K562 (cell line): ENCODE data around the gene BTG2. TPM values are rescaled to one million over a fixed set of nuclear protein-coding genes. Genes with fewer than 3 reads are reported as not detected.

Experiments
- ATAC-seq: fragments of 200-7000 bp; cut with Tn5 transposase; 3 replicates; pipeline ENCODE4 v1.9.1; 2020; ENCODE audit warnings: moderate library complexity
- BruUV-seq: library from RNA; stranded (reverse); fragments of 400-500 nt; replicated peaks from 2 replicates; lab custom pipeline; 2021; lab: Mats Ljungman, UMichigan
- CTCF ChIA-PET: fragments of 300-600 bp; formaldehyde crosslinking; extraction: SDS; loops from one replicate; lab custom pipeline; 2021; ENCODE audit warnings: low intra/inter-chr PET ratio; lab: Yijun Ruan, JAX
- POLR2A ChIA-PET: fragments of 300-600, 350-650 bp; sonication (Branson Sonifier 250); formaldehyde crosslinking; extraction: SDS; loops from one replicate; lab custom pipeline; 2021; ENCODE audit warnings: antibody characterized with exemption, inconsistent platforms; lab: Yijun Ruan, JAX
- DNase-seq, 4 experiments: peaks; one replicate each; pipeline versions ENCODE4 v3.0.0 to v3.0.0-alpha.2; 2011 to 2018; ENCODE audit warnings: low spot score in 3 of 4, mixed read lengths in 3 of 4; ENCODE audit errors: extremely low read depth in 1 of 4
- FAIRE-seq: peaks from 2 replicates; lab custom pipeline; 2011; peaks lifted over from hg19 to GRCh38; lab: Jason Lieb, UNC
- H2AFZ ChIP-seq: 2 replicates; pipeline ENCODE4 v1.6.0; 2011; ENCODE audit warnings: low read depth, low read length, control low read depth, inconsistent platforms
- H3K27ac ChIP-seq: fragments of 200-600 bp; 3 replicates; pipeline ENCODE4 v1.8.0; 2011; ENCODE audit warnings: low read depth, mild to moderate bottlenecking, control low read depth, inconsistent platforms, low read length, moderate library complexity, mixed read lengths; ENCODE audit errors: extremely low read depth
- H3K27me3 ChIP-seq, 2 experiments: fragments of 300-600 bp in 1 of 2; 2 replicates in 1 of 2; 3 replicates in 1 of 2; pipeline versions ENCODE4 v1.6.0 to v1.8.0; 2011; ENCODE audit warnings: inconsistent platforms in 2 of 2, low read length in 2 of 2, mild to moderate bottlenecking in 1 of 2, mixed read lengths in 1 of 2, moderate library complexity in 1 of 2; ENCODE audit not compliant: control insufficient read depth in 2 of 2, insufficient read depth in 2 of 2
- H3K36me3 ChIP-seq: fragments of 300-600 bp; 3 replicates; pipeline ENCODE4 v1.8.0; 2011; ENCODE audit warnings: mild to moderate bottlenecking, low read length, inconsistent platforms; ENCODE audit not compliant: control insufficient read depth, insufficient read depth
- H3K4me1 ChIP-seq, 2 experiments: fragments of 200-600 bp in 1 of 2; replicated peaks in 1 of 2; 2 replicates in 1 of 2; 3 replicates in 1 of 2; pipeline versions ENCODE4 v1.5.1 to v1.8.0; 2011; ENCODE audit warnings: inconsistent platforms in 2 of 2, low read length in 2 of 2, mild to moderate bottlenecking in 1 of 2, mixed read lengths in 1 of 2, moderate library complexity in 1 of 2; ENCODE audit not compliant: control insufficient read depth in 2 of 2, insufficient read depth in 2 of 2
- H3K4me2 ChIP-seq: 2 replicates; pipeline ENCODE4 v1.6.1; 2011; ENCODE audit warnings: low read length, control low read depth, inconsistent platforms, mixed read lengths; ENCODE audit not compliant: insufficient read depth
- H3K4me3 ChIP-seq: fragments of 200-600 bp; sonication (generic), shearing (Covaris generic); 2 replicates; pipeline ENCODE4 v1.5.1; 2016; ENCODE audit warnings: control low read depth, inconsistent platforms
- H3K79me2 ChIP-seq: fragments of 200-600 bp; 3 replicates; pipeline ENCODE4 v1.8.0; 2011; ENCODE audit warnings: low read length, inconsistent platforms; ENCODE audit not compliant: control insufficient read depth, insufficient read depth
- H3K9ac ChIP-seq, 2 experiments: 2 replicates each; pipeline versions ENCODE4 v1.6.0 to v1.6.1; 2011; ENCODE audit warnings: low read depth in 2 of 2, low read length in 2 of 2, control low read depth in 1 of 2, inconsistent platforms in 1 of 2, mild to moderate bottlenecking in 1 of 2, mixed read lengths in 1 of 2; ENCODE audit not compliant: insufficient read depth in 1 of 2
- H3K9me1 ChIP-seq: one replicate; pipeline ENCODE4 v1.6.0; 2011; ENCODE audit warnings: inconsistent platforms, mild to moderate bottlenecking, low read length, moderate library complexity; ENCODE audit not compliant: control insufficient read depth, insufficient read depth
- H3K9me3 ChIP-seq: replicated peaks from 2 replicates; pipeline ENCODE4 v1.5.1; 2011; ENCODE audit warnings: low read depth, low read length, inconsistent platforms; ENCODE audit not compliant: control insufficient read depth, insufficient read depth
- H4K20me1 ChIP-seq: replicated peaks from 2 replicates; pipeline ENCODE4 v1.6.1; 2011; ENCODE audit warnings: low read length, inconsistent platforms, mixed read lengths; ENCODE audit not compliant: control insufficient read depth, insufficient read depth
- ADNP ChIP-seq: fragments of 200-800 bp; sonication (Bioruptor generic); IDR thresholded peaks from 2 replicates; pipeline ENCODE4 v1.6.1; 2016; ENCODE audit warnings: missing genetic modification characterization, missing compliant biosample characterization
- BCOR ChIP-seq: fragments of 450-650 bp; IDR thresholded peaks from 2 replicates; pipeline ENCODE4 v1.6.1; 2016
- CBFA2T3 ChIP-seq: fragments of 450-650 bp; IDR thresholded peaks from 2 replicates; pipeline ENCODE4 v1.6.1; 2017
- NELFE ChIP-seq: IDR thresholded peaks from 2 replicates; pipeline ENCODE4 v1.6.1; 2011; ENCODE audit warnings: mild to moderate bottlenecking; ENCODE audit not compliant: insufficient read depth, insufficient read length
- PRPF4 ChIP-seq: fragments of 200-400 bp; formaldehyde crosslinking; IDR thresholded peaks from one replicate; pipeline ENCODE4 v1.6.1; 2017; ENCODE audit warnings: low read length, low read depth, mild to moderate bottlenecking; ENCODE audit not compliant: insufficient read depth, poor library complexity, severe bottlenecking
- SRSF1 ChIP-seq: fragments of 200-400 bp; formaldehyde crosslinking; IDR thresholded peaks from 2 replicates; pipeline ENCODE4 v1.6.1; 2017; ENCODE audit warnings: mild to moderate bottlenecking, low read depth, low read length, moderate library complexity
- ZFX ChIP-seq: sonication (generic); formaldehyde crosslinking; IDR thresholded peaks from 2 replicates; pipeline ENCODE4 v1.8.0; 2022; ENCODE audit warnings: mild to moderate bottlenecking, missing genetic modification reagents, moderate library complexity
- ZNF24 ChIP-seq: fragments of 450-650 bp; IDR thresholded peaks from 2 replicates; pipeline ENCODE4 v1.6.1; 2016
- ZNF263 ChIP-seq: sonication (generic); formaldehyde crosslinking; IDR thresholded peaks from 2 replicates; pipeline ENCODE4 v1.8.0; 2022; ENCODE audit warnings: mild to moderate bottlenecking, missing genetic modification reagents, borderline replicate concordance
- ZNF431 ChIP-seq: sonication (generic); formaldehyde crosslinking; IDR thresholded peaks from 2 replicates; pipeline ENCODE4 v1.8.0; 2022; ENCODE audit warnings: mild to moderate bottlenecking, missing genetic modification reagents
- WGBS: fragments of 100-300 bp; shearing (Covaris generic); methylation state at CpG from one replicate; pipeline ENCODE4 v1.1.6; 2016; ENCODE audit warnings: low coverage, mixed read lengths; ENCODE audit not compliant: insufficient coverage; ENCODE audit errors: missing lambda C conversion rate; 5-methylcytosine and 5-hydroxymethylcytosine counted together
- in situ Hi-C: fragments of 300-500 bp; cut with MboI; formaldehyde crosslinking; loops from 4 replicates; pipeline ENCODE4 v1.15.0; 2018; ENCODE audit warnings: inconsistent platforms, mixed read lengths
- intact Hi-C: fragments of 100-400 bp; cut with micrococcal nuclease; formaldehyde crosslinking; loops from 2 replicates; pipeline ENCODE4 v1.14.2; 2022
- polyA plus RNA-seq, 8 experiments: library from polyadenylated mRNA; depleted of rRNA in 4 of 8; stranded (reverse) in 5 of 8; unstranded in 3 of 8; fragments of >200 nt; fragmentation: Nextera tagmentation in 2 of 8; fragmentation: Illumina TruSeq in 1 of 8; extraction: Ambion mirVana in 2 of 8; extraction: Trizol in 1 of 8; gene quantifications; 2 replicates each; pipeline versions ENCODE4 v1.2.1 to v1.2.3, GENCODE V29; 2011 to 2014; ENCODE audit warnings: inconsistent platforms in 1 of 8, missing spikeins in 1 of 8
- total RNA-seq, 7 experiments: library from RNA; depleted of rRNA in 6 of 7; stranded (reverse); fragments of >200 nt in 6 of 7; fragmentation: Illumina TruSeq in 2 of 7; extraction: Trizol in 2 of 7; gene quantifications; 2 replicates each; pipeline versions ENCODE4 v1.2.1 to v1.2.3, GENCODE V29; 2011 to 2021; ENCODE audit warnings: low replicate concordance in 1 of 7
- TF ChIP-seq, protein P1 (sequence below): fragments of 450-650 bp; IDR thresholded peaks from 2 replicates; pipeline ENCODE4 v1.6.1; 2018; ENCODE audit not compliant: partially characterized antibody
- TF ChIP-seq, protein P2 (sequence below), 3 experiments: fragments of 200-800 bp in 1 of 3; sonication (Bioruptor generic) in 1 of 3; sonication (generic) in 1 of 3; formaldehyde crosslinking in 1 of 3; IDR thresholded peaks; 2 replicates each; pipeline versions ENCODE4 v1.6.1 to v1.8.0; 2016 to 2022; ENCODE audit warnings: mild to moderate bottlenecking in 2 of 3, missing compliant biosample characterization in 2 of 3, missing genetic modification characterization in 2 of 3, missing genetic modification reagents in 1 of 3
- TF ChIP-seq, protein P3 (sequence below): sonication (generic); formaldehyde crosslinking; IDR thresholded peaks from 2 replicates; pipeline ENCODE4 v1.8.0; 2022; ENCODE audit warnings: mild to moderate bottlenecking, missing genetic modification reagents

BTG2 gene
- total and polyA plus RNA-seq, 9 of the 15 experiments (the other 6 are each of a cell fraction or from before 2014, with no cell fraction given): 2.3 to 41.9 (median 8.7) TPM

DNA sequence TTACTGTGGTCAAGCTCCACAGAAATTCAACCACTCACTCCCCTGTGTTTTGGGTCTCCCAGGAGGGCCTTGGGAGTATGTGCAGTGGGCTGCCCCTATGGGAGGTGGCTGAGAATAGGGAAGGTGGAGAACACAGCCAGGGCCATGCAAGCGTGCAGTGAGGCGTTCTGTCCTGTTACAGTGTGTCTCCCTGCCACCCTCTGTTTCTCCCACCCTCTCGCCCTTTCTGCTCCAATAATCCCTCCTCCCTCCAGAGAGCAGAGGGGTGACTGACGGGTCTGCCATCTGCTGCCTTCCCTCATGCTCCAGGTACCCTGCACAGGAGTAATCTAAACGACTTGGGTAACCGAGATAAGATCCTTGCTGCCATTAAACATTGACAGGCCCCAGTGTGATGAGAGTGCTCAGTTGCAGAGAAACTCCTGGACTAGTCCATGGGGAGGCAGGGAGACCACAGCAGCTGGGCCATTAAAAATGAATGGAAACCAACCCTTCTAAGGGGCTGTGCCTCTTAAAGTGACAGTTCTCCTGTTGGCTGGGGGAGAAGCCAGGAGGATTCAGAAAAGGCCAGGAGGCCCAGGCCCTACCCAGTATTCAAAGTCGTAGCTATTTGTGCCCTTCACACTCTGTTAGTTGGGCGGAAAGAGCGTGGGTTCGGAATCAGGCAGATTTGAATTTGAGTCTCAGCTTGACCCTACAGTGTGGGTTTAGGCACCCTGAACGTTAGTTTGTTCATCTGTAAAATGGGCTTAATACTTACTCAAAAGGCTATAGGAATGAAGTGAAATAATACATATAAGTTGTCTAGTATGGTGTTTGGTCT lies 22.4 kb upstream of the BTG2 start:
- intact Hi-C loops: no loop called here
- no peak for TF ChIP-seq PRPF4
- 0 out of 2 replicates have a peak, but pooled peaks have one; percentile 36 for TF ChIP-seq ZNF263 (CRISPR knock-in tag)
- no peak for TF ChIP-seq SRSF1
- peak; percentile 78 for TF ChIP-seq BCOR
- TF ChIP-seq, protein P1, sequence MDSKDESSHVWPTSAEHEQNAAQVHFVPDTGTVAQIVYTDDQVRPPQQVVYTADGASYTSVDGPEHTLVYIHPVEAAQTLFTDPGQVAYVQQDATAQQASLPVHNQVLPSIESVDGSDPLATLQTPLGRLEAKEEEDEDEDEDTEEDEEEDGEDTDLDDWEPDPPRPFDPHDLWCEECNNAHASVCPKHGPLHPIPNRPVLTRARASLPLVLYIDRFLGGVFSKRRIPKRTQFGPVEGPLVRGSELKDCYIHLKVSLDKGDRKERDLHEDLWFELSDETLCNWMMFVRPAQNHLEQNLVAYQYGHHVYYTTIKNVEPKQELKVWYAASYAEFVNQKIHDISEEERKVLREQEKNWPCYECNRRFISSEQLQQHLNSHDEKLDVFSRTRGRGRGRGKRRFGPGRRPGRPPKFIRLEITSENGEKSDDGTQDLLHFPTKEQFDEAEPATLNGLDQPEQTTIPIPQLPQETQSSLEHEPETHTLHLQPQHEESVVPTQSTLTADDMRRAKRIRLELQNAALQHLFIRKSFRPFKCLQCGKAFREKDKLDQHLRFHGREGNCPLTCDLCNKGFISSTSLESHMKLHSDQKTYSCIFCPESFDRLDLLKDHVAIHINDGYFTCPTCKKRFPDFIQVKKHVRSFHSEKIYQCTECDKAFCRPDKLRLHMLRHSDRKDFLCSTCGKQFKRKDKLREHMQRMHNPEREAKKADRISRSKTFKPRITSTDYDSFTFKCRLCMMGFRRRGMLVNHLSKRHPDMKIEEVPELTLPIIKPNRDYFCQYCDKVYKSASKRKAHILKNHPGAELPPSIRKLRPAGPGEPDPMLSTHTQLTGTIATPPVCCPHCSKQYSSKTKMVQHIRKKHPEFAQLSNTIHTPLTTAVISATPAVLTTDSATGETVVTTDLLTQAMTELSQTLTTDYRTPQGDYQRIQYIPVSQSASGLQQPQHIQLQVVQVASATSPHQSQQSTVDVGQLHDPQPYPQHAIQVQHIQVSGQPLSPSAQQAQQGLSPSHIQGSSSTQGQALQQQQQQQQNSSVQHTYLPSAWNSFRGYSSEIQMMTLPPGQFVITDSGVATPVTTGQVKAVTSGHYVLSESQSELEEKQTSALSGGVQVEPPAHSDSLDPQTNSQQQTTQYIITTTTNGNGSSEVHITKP: peak; percentile 60
- TF ChIP-seq ADNP: peak; percentile 59; the same call in 1 of the 2 replicates
- 0 out of 2 replicates have a peak, but pooled peaks have one; percentile 28 for TF ChIP-seq ZFX (CRISPR knock-in tag)
- TF ChIP-seq, protein P2, sequence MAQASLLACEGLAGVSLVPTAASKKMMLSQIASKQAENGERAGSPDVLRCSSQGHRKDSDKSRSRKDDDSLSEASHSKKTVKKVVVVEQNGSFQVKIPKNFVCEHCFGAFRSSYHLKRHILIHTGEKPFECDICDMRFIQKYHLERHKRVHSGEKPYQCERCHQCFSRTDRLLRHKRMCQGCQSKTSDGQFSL (CRISPR knock-in tag; IDR thresholded peaks at IDR 0.05): peak; percentile 44; the same call in 1 of the 2 replicates
- TF ChIP-seq, protein P2 (tag; IDR thresholded peaks at IDR 0.05): no peak
- no peak for TF ChIP-seq NELFE
- TF ChIP-seq ZNF431 (CRISPR knock-in tag): 0 out of 2 replicates have a peak, but pooled peaks have one; percentile 24
- TF ChIP-seq, protein P3, sequence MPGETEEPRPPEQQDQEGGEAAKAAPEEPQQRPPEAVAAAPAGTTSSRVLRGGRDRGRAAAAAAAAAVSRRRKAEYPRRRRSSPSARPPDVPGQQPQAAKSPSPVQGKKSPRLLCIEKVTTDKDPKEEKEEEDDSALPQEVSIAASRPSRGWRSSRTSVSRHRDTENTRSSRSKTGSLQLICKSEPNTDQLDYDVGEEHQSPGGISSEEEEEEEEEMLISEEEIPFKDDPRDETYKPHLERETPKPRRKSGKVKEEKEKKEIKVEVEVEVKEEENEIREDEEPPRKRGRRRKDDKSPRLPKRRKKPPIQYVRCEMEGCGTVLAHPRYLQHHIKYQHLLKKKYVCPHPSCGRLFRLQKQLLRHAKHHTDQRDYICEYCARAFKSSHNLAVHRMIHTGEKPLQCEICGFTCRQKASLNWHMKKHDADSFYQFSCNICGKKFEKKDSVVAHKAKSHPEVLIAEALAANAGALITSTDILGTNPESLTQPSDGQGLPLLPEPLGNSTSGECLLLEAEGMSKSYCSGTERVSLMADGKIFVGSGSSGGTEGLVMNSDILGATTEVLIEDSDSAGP: peak; percentile 63; the same call in 1 of the 2 replicates
- 0 out of 2 replicates have a peak, but pooled peaks have one; percentile 11 for TF ChIP-seq CBFA2T3
- no peak for TF ChIP-seq ZNF24

More for the DNA sequence above, 22.4 kb upstream of the BTG2 start:
- no TSS peak for BruUV-seq
- Histone ChIP-seq H2AFZ (peak overlapping the region; percentile 60), H4K20me1 (no peaks in the 10 kb centered on the region), H3K27ac (no peak overlapping the region; the same call in 2 of the 3 replicates), H3K79me2 (no peaks in the 10 kb centered on the region), H3K9me3 (no peaks in the 10 kb centered on the region), H3K9me1 (no peaks in the 10 kb centered on the region), H3K4me3 (no peak overlapping the region), H3K27me3 (no peaks in the 10 kb centered on the region), H3K36me3 (no peaks in the 10 kb centered on the region), H3K4me2 (peak overlapping the region; percentile 17; the same call in 1 of the 2 replicates), H3K9ac (peak overlapping the region; percentile 10 to 61; a peak in 1 of 4 replicates), H3K4me1 (peaks cover 32 to 49% of the 10 kb centered on the region in 2 experiments)
- ChIA-PET POLR2A (interaction anchor here (0.5 to 1.3 kb wide), 5 partner anchors 8 to 244 kb away, joined by 3 to 6 read pairs (median 3); no protein-coding TSS in a partner anchor), CTCF (interaction anchor here (0.6 to 1.0 kb wide), 2 partner anchors 10 to 81 kb away, joined by 3 read pairs; no protein-coding TSS in a partner anchor)
- DNase-seq (peak in 1 of 4 experiments; percentile 33), FAIRE-seq (no peak), ATAC-seq (peak; percentile 47)
- WGBS: 51% methylated on average over 11 of the region's 11 CpGs
- in situ Hi-C loops: no loop called here
